ENCODE measurements around the gene PDLIM4.

The PDLIM4 gene

GRCh38 chr5:132257131-132258101, at the start of gene PDLIM4:
TSS of gene PDLIM4 (plus strand) at chr5:132257696. CDS start at chr5:132257735, 39 bp downstream.
- no peak for DNase-seq
- Mint-ChIP-seq H3K9me3 (no peaks in the 10 kb centered on the region), H3K36me3 (ENCODE audit: low read depth) (no peaks in the 10 kb centered on the region)

GRCh38 chr5:132207778-132208177, 49.7 kb upstream of the PDLIM4 start:
- Mint-ChIP-seq H3K4me3 (no peak overlapping the region), H3K36me3 (ENCODE audit: low read depth) (no peaks in the 10 kb centered on the region), H3K27ac (no peak overlapping the region), H3K27me3 (peaks cover 2% of the 10 kb centered on the region), H3K4me1 (no peaks in the 10 kb centered on the region), H3K9me3 (no peaks in the 10 kb centered on the region)
- ATAC-seq (no peak), DNase-seq (no peak)

More at GRCh38 chr5:132257131-132258101, at the start of gene PDLIM4:
- H3K4me3 Mint-ChIP-seq = no peak within 1 kb of the TSS
- peaks cover 34% of the 10 kb centered on the region for H3K4me1 Mint-ChIP-seq
- H3K27me3 Mint-ChIP-seq = peaks cover 18% of the 10 kb centered on the region
- no peak within 1 kb of the TSS for H3K27ac Mint-ChIP-seq
- no peak for ATAC-seq

- ATAC-seq = no peak
- no peaks in the 10 kb centered on the region for H3K36me3 Mint-ChIP-seq (ENCODE audit: low read depth)
- DNase-seq = no peak
These were observed 48.4 kb upstream of the PDLIM4 start for GRCh38 chr5:132209131-132209530.

GRCh38 chr5:132209901-132210545, 47.5 kb upstream of the PDLIM4 start:
- ATAC-seq (no peak), DNase-seq (no peak)
- Mint-ChIP-seq H3K27me3 (peaks cover 2% of the 10 kb centered on the region), H3K4me3 (no peak overlapping the region), H3K36me3 (ENCODE audit: low read depth) (no peaks in the 10 kb centered on the region), H3K9me3 (no peaks in the 10 kb centered on the region), H3K4me1 (no peaks in the 10 kb centered on the region), H3K27ac (no peak overlapping the region)

More at GRCh38 chr5:132209131-132209530, 48.4 kb upstream of the PDLIM4 start:
- Mint-ChIP-seq H3K9me3 (no peaks in the 10 kb centered on the region), H3K27ac (no peak overlapping the region), H3K4me1 (no peaks in the 10 kb centered on the region), H3K4me3 (no peak overlapping the region), H3K27me3 (peaks cover 2% of the 10 kb centered on the region)

GRCh38 chr5:132210944-132211343, 46.6 kb upstream of the PDLIM4 start:
- H3K36me3 Mint-ChIP-seq (ENCODE audit: low read depth) = no peaks in the 10 kb centered on the region
- H3K4me3 Mint-ChIP-seq = no peak overlapping the region
- H3K27me3 Mint-ChIP-seq = no peaks in the 10 kb centered on the region
- no peaks in the 10 kb centered on the region for H3K4me1 Mint-ChIP-seq
- ATAC-seq (no peak), DNase-seq (no peak)
- H3K9me3 Mint-ChIP-seq = no peaks in the 10 kb centered on the region
- H3K27ac Mint-ChIP-seq = no peak overlapping the region

GRCh38 chr5:132211787-132212186, 45.7 kb upstream of the PDLIM4 start:
- no peaks in the 10 kb centered on the region for H3K4me1 Mint-ChIP-seq
- DNase-seq (no peak), ATAC-seq (no peak)
- H3K36me3 Mint-ChIP-seq (ENCODE audit: low read depth) = no peaks in the 10 kb centered on the region
- H3K4me3 Mint-ChIP-seq = no peak overlapping the region
- H3K9me3 Mint-ChIP-seq = no peaks in the 10 kb centered on the region
- no peak overlapping the region for H3K27ac Mint-ChIP-seq
- no peaks in the 10 kb centered on the region for H3K27me3 Mint-ChIP-seq

GRCh38 chr5:132213666-132214065, 43.8 kb upstream of the PDLIM4 start:
- Mint-ChIP-seq H3K9me3 (no peaks in the 10 kb centered on the region), H3K36me3 (ENCODE audit: low read depth) (no peaks in the 10 kb centered on the region), H3K4me3 (no peak overlapping the region), H3K4me1 (no peaks in the 10 kb centered on the region), H3K27ac (no peak overlapping the region), H3K27me3 (no peaks in the 10 kb centered on the region)
- no peak for DNase-seq
- no peak for ATAC-seq

GRCh38 chr5:132214491-132214890, 43.0 kb upstream of the PDLIM4 start:
- Mint-ChIP-seq H3K36me3 (ENCODE audit: low read depth) (no peaks in the 10 kb centered on the region), H3K27ac (no peak overlapping the region), H3K4me3 (no peak overlapping the region), H3K4me1 (no peaks in the 10 kb centered on the region), H3K27me3 (no peaks in the 10 kb centered on the region), H3K9me3 (no peaks in the 10 kb centered on the region)
- ATAC-seq = no peak
- no peak for DNase-seq

GRCh38 chr5:132215329-132215728, 42.2 kb upstream of the PDLIM4 start:
- Mint-ChIP-seq H3K27ac (no peak overlapping the region), H3K4me1 (no peaks in the 10 kb centered on the region), H3K9me3 (no peaks in the 10 kb centered on the region), H3K27me3 (no peaks in the 10 kb centered on the region), H3K36me3 (ENCODE audit: low read depth) (no peaks in the 10 kb centered on the region), H3K4me3 (no peak overlapping the region)
- ATAC-seq = no peak
- no peak for DNase-seq

GRCh38 chr5:132218321-132218720, 39.2 kb upstream of the PDLIM4 start:
- Mint-ChIP-seq H3K4me3 (no peak overlapping the region), H3K9me3 (no peaks in the 10 kb centered on the region)
- DNase-seq = no peak

GRCh38 chr5:132219289-132219970, 38.1 kb upstream of the PDLIM4 start:
- no peak for ATAC-seq

More at GRCh38 chr5:132218321-132218720, 39.2 kb upstream of the PDLIM4 start:
- no peak for ATAC-seq
- Mint-ChIP-seq H3K27me3 (no peaks in the 10 kb centered on the region), H3K36me3 (ENCODE audit: low read depth) (no peaks in the 10 kb centered on the region), H3K27ac (no peak overlapping the region), H3K4me1 (peaks cover 3% of the 10 kb centered on the region)

GRCh38 chr5:132219981-132220380, 37.5 kb upstream of the PDLIM4 start:
- no peaks in the 10 kb centered on the region for H3K36me3 Mint-ChIP-seq (ENCODE audit: low read depth)
- no peak overlapping the region for H3K4me3 Mint-ChIP-seq
- no peaks in the 10 kb centered on the region for H3K9me3 Mint-ChIP-seq
- H3K27me3 Mint-ChIP-seq = no peaks in the 10 kb centered on the region
- peaks cover 5% of the 10 kb centered on the region for H3K4me1 Mint-ChIP-seq
- DNase-seq (no peak), ATAC-seq (no peak)
- no peak overlapping the region for H3K27ac Mint-ChIP-seq

More at GRCh38 chr5:132219289-132219970, 38.1 kb upstream of the PDLIM4 start:
- DNase-seq = no peak
- Mint-ChIP-seq H3K27me3 (no peaks in the 10 kb centered on the region), H3K36me3 (ENCODE audit: low read depth) (no peaks in the 10 kb centered on the region), H3K27ac (no peak overlapping the region), H3K4me3 (no peak overlapping the region), H3K4me1 (peaks cover 3% of the 10 kb centered on the region), H3K9me3 (no peaks in the 10 kb centered on the region)

GRCh38 chr5:132220491-132220890, 37.0 kb upstream of the PDLIM4 start:
- Mint-ChIP-seq H3K36me3 (ENCODE audit: low read depth) (no peaks in the 10 kb centered on the region), H3K4me3 (no peak overlapping the region), H3K27ac (no peak overlapping the region), H3K27me3 (no peaks in the 10 kb centered on the region), H3K4me1 (peaks cover 10% of the 10 kb centered on the region), H3K9me3 (no peaks in the 10 kb centered on the region)
- ATAC-seq = no peak
- no peak for DNase-seq

GRCh38 chr5:132221781-132222648, 35.5 kb upstream of the PDLIM4 start:
- DNase-seq (no peak), ATAC-seq (no peak)
- H3K4me1 Mint-ChIP-seq = peaks cover 20% of the 10 kb centered on the region
- no peaks in the 10 kb centered on the region for H3K9me3 Mint-ChIP-seq
- no peak overlapping the region for H3K4me3 Mint-ChIP-seq
- H3K27ac Mint-ChIP-seq = no peak overlapping the region
- peaks cover 9% of the 10 kb centered on the region for H3K27me3 Mint-ChIP-seq
- no peaks in the 10 kb centered on the region for H3K36me3 Mint-ChIP-seq (ENCODE audit: low read depth)
